ENCODE measurements around the gene RAB31.
"Not testable (repeated sequence)": the region's sequence is repeated elsewhere in the genome, so short reads cannot be mapped to it uniquely, and the experiment has no call there.

The RAB31 gene

DNA sequence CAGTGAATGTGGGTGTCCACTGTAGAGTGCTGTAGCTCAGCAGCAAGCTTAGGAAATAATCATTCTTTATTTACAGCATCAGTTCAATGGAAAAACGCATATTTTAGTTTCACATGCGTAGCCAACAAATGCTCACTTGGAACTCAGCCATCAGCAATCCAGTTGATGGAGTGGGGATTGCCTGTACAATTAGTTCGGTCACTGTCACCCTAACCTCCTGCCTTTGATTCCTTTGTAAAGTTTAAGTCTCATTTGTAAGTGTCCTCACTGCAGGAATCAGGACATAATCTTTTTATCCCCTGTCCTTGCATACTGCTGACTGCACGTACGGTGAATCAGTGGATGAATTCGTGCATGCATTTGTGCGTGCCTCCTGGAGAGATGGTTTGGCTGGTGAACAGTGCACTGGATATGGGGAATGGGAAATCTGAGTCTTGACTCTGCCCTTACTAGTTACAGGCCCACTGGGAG lies 55.9 kb downstream of the RAB31 start:
- H3K27ac ChIP-seq (ENCODE audit: low read depth, low read length), result no peak overlapping the region
- 0 out of 2 replicates have a peak, but pooled peaks cover 3% of the 10 kb centered on the region for H3K9me3 ChIP-seq (ENCODE audit: control insufficient read depth, insufficient read depth, low read depth, low read length)
- H3K9ac ChIP-seq (ENCODE audit: low read length), result no peak overlapping the region
- H3K4me3 ChIP-seq (ENCODE audit: low read depth, low read length), result no peak overlapping the region
- H3K4me1 ChIP-seq (ENCODE audit: control insufficient read depth, insufficient read depth, low read length), result peaks cover 11% of the 10 kb centered on the region; the same call in 1 of the 2 replicates
- no peaks in the 10 kb centered on the region; the same call in 1 of the 2 replicates for H3K36me3 ChIP-seq (ENCODE audit: control insufficient read depth, insufficient read depth, low read length)
- H3K27me3 ChIP-seq (ENCODE audit: control insufficient read depth, insufficient read depth, low read length), result no peaks in the 10 kb centered on the region

GRCh38 chr18:9765501-9765900 lies 57.4 kb downstream of the RAB31 start:
- H3K27ac ChIP-seq (ENCODE audit: low read depth, low read length), result no peak overlapping the region
- 0 out of 2 replicates have a peak, but pooled peaks cover 3% of the 10 kb centered on the region for H3K9me3 ChIP-seq (ENCODE audit: control insufficient read depth, insufficient read depth, low read depth, low read length)
- H3K27me3 ChIP-seq (ENCODE audit: control insufficient read depth, insufficient read depth, low read length), result no peaks in the 10 kb centered on the region

GRCh38 chr18:9766076-9766481 lies 58.0 kb downstream of the RAB31 start:
- H3K9ac ChIP-seq (ENCODE audit: low read length), result no peak overlapping the region
- H3K9me3 ChIP-seq (ENCODE audit: control insufficient read depth, insufficient read depth, low read depth, low read length), result 0 out of 2 replicates have a peak, but pooled peaks cover 3% of the 10 kb centered on the region
- no peaks in the 10 kb centered on the region for H3K27me3 ChIP-seq (ENCODE audit: control insufficient read depth, insufficient read depth, low read length)
- peaks cover 21% of the 10 kb centered on the region for H3K4me1 ChIP-seq (ENCODE audit: control insufficient read depth, insufficient read depth, low read length)
- no peak overlapping the region for H3K4me3 ChIP-seq (ENCODE audit: low read depth, low read length)
- H3K27ac ChIP-seq (ENCODE audit: low read depth, low read length), result no peak overlapping the region
- H3K36me3 ChIP-seq (ENCODE audit: control insufficient read depth, insufficient read depth, low read length), result no peaks in the 10 kb centered on the region; the same call in 1 of the 2 replicates

More at GRCh38 chr18:9765501-9765900, 57.4 kb downstream of the RAB31 start:
- Histone ChIP-seq H3K4me3 (ENCODE audit: low read depth, low read length) (no peak overlapping the region), H3K4me1 (ENCODE audit: control insufficient read depth, insufficient read depth, low read length) (peaks cover 20% of the 10 kb centered on the region; the same call in 1 of the 2 replicates), H3K36me3 (ENCODE audit: control insufficient read depth, insufficient read depth, low read length) (no peaks in the 10 kb centered on the region; the same call in 1 of the 2 replicates), H3K9ac (ENCODE audit: low read length) (no peak overlapping the region)

DNA sequence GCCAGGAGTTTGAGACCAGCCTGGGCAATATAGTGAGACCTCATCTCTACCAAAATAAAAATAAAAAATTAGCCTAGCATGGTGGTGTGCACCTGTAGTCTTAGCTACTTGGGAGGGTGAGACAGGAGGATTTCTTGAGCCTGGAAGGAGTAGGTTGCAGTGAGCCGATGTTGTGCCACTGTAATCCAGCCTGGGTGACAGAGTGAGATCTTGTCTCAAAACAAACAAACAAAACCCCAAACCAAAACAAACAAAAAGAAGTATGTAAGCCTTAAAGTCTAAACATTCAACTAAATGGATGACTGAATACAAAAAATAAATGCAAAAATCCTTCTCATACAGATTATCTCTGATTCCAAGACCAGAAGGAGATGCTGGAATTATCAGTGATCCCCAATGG lies 58.6 kb downstream of the RAB31 start:
- no peak overlapping the region for H3K9ac ChIP-seq (ENCODE audit: low read length)
- H3K36me3 ChIP-seq (ENCODE audit: control insufficient read depth, insufficient read depth, low read length), result no peaks in the 10 kb centered on the region
- H3K4me1 ChIP-seq (ENCODE audit: control insufficient read depth, insufficient read depth, low read length), result peaks cover 26% of the 10 kb centered on the region
- 0 out of 2 replicates have a peak, but pooled peaks cover 3% of the 10 kb centered on the region for H3K9me3 ChIP-seq (ENCODE audit: control insufficient read depth, insufficient read depth, low read depth, low read length)
- H3K27ac ChIP-seq (ENCODE audit: low read depth, low read length), result no peak overlapping the region
- no peak overlapping the region for H3K4me3 ChIP-seq (ENCODE audit: low read depth, low read length)
- H3K27me3 ChIP-seq (ENCODE audit: control insufficient read depth, insufficient read depth, low read length), result no peaks in the 10 kb centered on the region

- peaks cover 40% of the 10 kb centered on the region for H3K4me1 ChIP-seq (ENCODE audit: control insufficient read depth, insufficient read depth, low read length)
- not testable (repeated sequence) for H3K4me3 ChIP-seq (ENCODE audit: low read depth, low read length); H3K9ac ChIP-seq (ENCODE audit: low read length); H3K9me3 ChIP-seq (ENCODE audit: control insufficient read depth, insufficient read depth, low read depth, low read length); H3K27ac ChIP-seq (ENCODE audit: low read depth, low read length); H3K27me3 ChIP-seq (ENCODE audit: control insufficient read depth, insufficient read depth, low read length); H3K36me3 ChIP-seq (ENCODE audit: control insufficient read depth, insufficient read depth, low read length)
Measured at GRCh38 chr18:9768071-9768691, 60.1 kb downstream of the RAB31 start.

- H3K9ac ChIP-seq (ENCODE audit: low read length); H3K9me3 ChIP-seq (ENCODE audit: control insufficient read depth, insufficient read depth, low read depth, low read length); H3K27ac ChIP-seq (ENCODE audit: low read depth, low read length); H3K4me3 ChIP-seq (ENCODE audit: low read depth, low read length); H3K27me3 ChIP-seq (ENCODE audit: control insufficient read depth, insufficient read depth, low read length); H3K36me3 ChIP-seq (ENCODE audit: control insufficient read depth, insufficient read depth, low read length): not testable (repeated sequence)
- H3K4me1 ChIP-seq (ENCODE audit: control insufficient read depth, insufficient read depth, low read length), result peaks cover 48% of the 10 kb centered on the region
Measured at GRCh38 chr18:9770111-9770510, 62.0 kb downstream of the RAB31 start.

- Histone ChIP-seq H3K4me3 (ENCODE audit: low read depth, low read length) (no peak overlapping the region), H3K9ac (ENCODE audit: low read length) (no peak overlapping the region), H3K27me3 (ENCODE audit: control insufficient read depth, insufficient read depth, low read length) (no peaks in the 10 kb centered on the region), H3K27ac (ENCODE audit: low read depth, low read length) (no peak overlapping the region), H3K9me3 (ENCODE audit: control insufficient read depth, insufficient read depth, low read depth, low read length) (no peaks in the 10 kb centered on the region), H3K36me3 (ENCODE audit: control insufficient read depth, insufficient read depth, low read length) (no peaks in the 10 kb centered on the region), H3K4me1 (ENCODE audit: control insufficient read depth, insufficient read depth, low read length) (peaks cover 37% of the 10 kb centered on the region)
Measured at GRCh38 chr18:9771261-9771976, 63.3 kb downstream of the RAB31 start.

GRCh38 chr18:9771977-9772660 lies 64.0 kb downstream of the RAB31 start:
- Histone ChIP-seq H3K27ac (ENCODE audit: low read depth, low read length) (no peak overlapping the region), H3K27me3 (ENCODE audit: control insufficient read depth, insufficient read depth, low read length) (no peaks in the 10 kb centered on the region), H3K9me3 (ENCODE audit: control insufficient read depth, insufficient read depth, low read depth, low read length) (no peaks in the 10 kb centered on the region), H3K36me3 (ENCODE audit: control insufficient read depth, insufficient read depth, low read length) (no peaks in the 10 kb centered on the region), H3K9ac (ENCODE audit: low read length) (no peak overlapping the region), H3K4me1 (ENCODE audit: control insufficient read depth, insufficient read depth, low read length) (peaks cover 37% of the 10 kb centered on the region), H3K4me3 (ENCODE audit: low read depth, low read length) (no peak overlapping the region)

DNA sequence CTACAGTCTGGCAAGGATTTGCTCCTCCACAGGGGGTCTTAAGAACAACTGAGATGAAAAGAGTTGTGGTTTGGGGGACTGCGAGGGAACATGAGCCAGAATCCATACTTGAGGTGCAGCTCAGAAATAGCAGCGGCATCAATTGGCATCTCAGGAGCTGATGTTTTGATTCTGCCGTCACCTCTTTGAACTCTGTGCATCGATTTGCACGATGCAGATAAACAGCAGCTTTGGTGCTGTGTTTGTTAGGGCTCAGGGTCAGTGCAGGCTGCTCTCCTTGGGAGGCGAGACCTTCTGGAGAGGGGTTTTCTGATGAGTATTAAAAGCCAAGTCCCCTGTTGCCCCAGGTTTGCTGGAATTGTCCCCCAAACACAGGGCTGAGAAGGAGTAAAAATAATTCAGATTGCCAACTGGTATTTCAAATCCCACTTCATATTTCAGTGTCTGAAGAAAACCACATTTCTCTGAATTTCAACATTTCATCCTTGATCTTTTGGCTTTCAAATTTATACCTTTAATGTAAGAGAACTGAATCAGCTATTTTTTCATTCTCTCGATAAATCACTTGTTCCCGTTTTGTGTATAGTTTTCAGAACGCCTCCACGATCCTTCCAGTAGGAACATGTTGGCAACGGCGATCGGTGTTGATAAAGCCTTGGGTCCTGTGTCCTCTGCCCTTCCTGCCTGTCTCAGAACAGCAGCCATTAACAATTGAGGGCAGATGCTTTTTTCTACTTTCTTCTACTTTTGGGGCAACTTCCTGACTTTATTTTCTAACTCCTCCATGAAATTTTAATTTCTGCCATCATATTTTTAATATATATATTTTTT lies 65.0 kb downstream of the RAB31 start:
- Histone ChIP-seq H3K27ac (ENCODE audit: low read depth, low read length) (no peak overlapping the region), H3K36me3 (ENCODE audit: control insufficient read depth, insufficient read depth, low read length) (no peaks in the 10 kb centered on the region), H3K9ac (ENCODE audit: low read length) (no peak overlapping the region), H3K4me1 (ENCODE audit: control insufficient read depth, insufficient read depth, low read length) (peaks cover 37% of the 10 kb centered on the region), H3K9me3 (ENCODE audit: control insufficient read depth, insufficient read depth, low read depth, low read length) (no peaks in the 10 kb centered on the region), H3K4me3 (ENCODE audit: low read depth, low read length) (no peak overlapping the region), H3K27me3 (ENCODE audit: control insufficient read depth, insufficient read depth, low read length) (no peaks in the 10 kb centered on the region)

GRCh38 chr18:9774150-9774549 lies 66.0 kb downstream of the RAB31 start:
- no peak overlapping the region for H3K9ac ChIP-seq (ENCODE audit: low read length)
- H3K9me3 ChIP-seq (ENCODE audit: control insufficient read depth, insufficient read depth, low read depth, low read length), result no peaks in the 10 kb centered on the region
- H3K4me3 ChIP-seq (ENCODE audit: low read depth, low read length), result no peak overlapping the region
- no peaks in the 10 kb centered on the region for H3K27me3 ChIP-seq (ENCODE audit: control insufficient read depth, insufficient read depth, low read length)
- H3K4me1 ChIP-seq (ENCODE audit: control insufficient read depth, insufficient read depth, low read length), result peaks cover 37% of the 10 kb centered on the region
- H3K36me3 ChIP-seq (ENCODE audit: control insufficient read depth, insufficient read depth, low read length), result no peaks in the 10 kb centered on the region
- H3K27ac ChIP-seq (ENCODE audit: low read depth, low read length), result no peak overlapping the region
